GM23248 (cell line): ENCODE results near the gene RALB. TPM values are rescaled to one million over a fixed set of nuclear protein-coding genes. Genes with fewer than 3 reads are reported as not detected.

Source experiments
- DNase-seq: peaks from one replicate; pipeline ENCODE4 v3.0.0-alpha.2; 2015
- H2AFZ ChIP-seq: fragments of 200-600 bp; sonication (generic); 2 replicates; pipeline ENCODE4 v1.6.1; 2016; ENCODE audit warnings: antibody characterized with exemption
- H3F3A ChIP-seq: fragments of 200-600 bp; sonication (generic); 2 replicates; pipeline ENCODE4 v1.6.1; 2016; ENCODE audit warnings: mild to moderate bottlenecking, antibody characterized with exemption, mixed run types; ENCODE audit not compliant: insufficient read depth
- H3K27ac ChIP-seq: fragments of 200-600 bp; sonication (generic); 2 replicates; pipeline ENCODE4 v1.5.1; 2016; ENCODE audit warnings: mild to moderate bottlenecking
- H3K27me3 ChIP-seq: fragments of 200-600 bp; sonication (generic); replicated peaks from 2 replicates; pipeline ENCODE4 v1.6.1; 2016; ENCODE audit warnings: mild to moderate bottlenecking; ENCODE audit not compliant: insufficient read depth
- H3K36me3 ChIP-seq: fragments of 200-600 bp; sonication (generic); 2 replicates; pipeline ENCODE4 v1.6.1; 2016; ENCODE audit warnings: low read depth, mild to moderate bottlenecking
- H3K4me1 ChIP-seq: fragments of 200-600 bp; sonication (generic); 2 replicates; pipeline ENCODE4 v1.6.1; 2016; ENCODE audit warnings: mild to moderate bottlenecking; ENCODE audit not compliant: insufficient read depth
- H3K4me2 ChIP-seq: fragments of 200-600 bp; sonication (generic); one replicate; pipeline ENCODE4 v1.6.1; 2016; ENCODE audit warnings: mild to moderate bottlenecking; ENCODE audit not compliant: unreplicated experiment
- H3K4me3 ChIP-seq: fragments of 200-600 bp; sonication (generic); 2 replicates; pipeline ENCODE4 v1.5.1; 2016; ENCODE audit warnings: mild to moderate bottlenecking
- H3K79me2 ChIP-seq: fragments of 200-600 bp; sonication (generic); 2 replicates; pipeline ENCODE4 v1.6.1; 2016; ENCODE audit warnings: mild to moderate bottlenecking; ENCODE audit not compliant: insufficient read depth
- H3K9ac ChIP-seq: fragments of 200-600 bp; sonication (generic); 2 replicates; pipeline ENCODE4 v1.6.1; 2016; ENCODE audit warnings: mild to moderate bottlenecking
- H3K9me2 ChIP-seq: fragments of 200-600 bp; sonication (generic); 2 replicates; pipeline ENCODE4 v1.6.1; 2016; ENCODE audit warnings: mixed run types, mild to moderate bottlenecking, moderate library complexity; ENCODE audit not compliant: insufficient read depth
- H3K9me3 ChIP-seq: fragments of 200-600 bp; sonication (generic); one replicate; pipeline ENCODE4 v1.6.1; 2017; ENCODE audit warnings: low read depth
- H4K20me1 ChIP-seq: fragments of 200-600 bp; sonication (generic); 2 replicates; pipeline ENCODE4 v1.6.0; 2016; ENCODE audit not compliant: insufficient read depth
- EZH2 ChIP-seq: fragments of 200-600 bp; sonication (generic); IDR thresholded peaks from 2 replicates; pipeline ENCODE4 v1.6.1; 2018; ENCODE audit warnings: antibody characterized with exemption, mild to moderate bottlenecking; ENCODE audit not compliant: insufficient read depth, poor library complexity, severe bottlenecking
- EZH2phosphoT487 ChIP-seq: fragments of 200-600 bp; sonication (generic); IDR thresholded peaks from 2 replicates; pipeline ENCODE4 v1.6.1; 2018; ENCODE audit warnings: antibody characterized with exemption, moderate library complexity, mild to moderate bottlenecking, low read depth; ENCODE audit not compliant: insufficient read depth
- WGBS, 2 experiments: methylation state at CpG; one replicate each; pipeline ENCODE4 v1.1.6; 2015 to 2017; ENCODE audit warnings: low lambda C conversion rate in 2 of 2, low coverage in 1 of 2; ENCODE audit errors: missing lambda C conversion rate in 2 of 2; 5-methylcytosine and 5-hydroxymethylcytosine counted together
- in situ Hi-C: fragments of 300-500 bp; cut with MboI; formaldehyde crosslinking; loops from 2 replicates; pipeline ENCODE4 v1.15.0; 2020
- polyA plus RNA-seq: library from polyadenylated mRNA; unstranded; fragments of >200 nt; fragmentation: Nextera tagmentation; extraction: Ambion mirVana; gene quantifications from 2 replicates; pipeline ENCODE4 v1.2.1, GENCODE V29; 2016
- total RNA-seq: library from RNA; depleted of rRNA; stranded (reverse); fragments of >200 nt; shearing (Covaris generic); gene quantifications from 2 replicates; pipeline ENCODE4 v1.2.3, GENCODE V29; 2014

The RALB gene
- total and polyA plus RNA-seq, 2 experiments from 2014 or later, result 65.7 to 105 TPM

DNA sequence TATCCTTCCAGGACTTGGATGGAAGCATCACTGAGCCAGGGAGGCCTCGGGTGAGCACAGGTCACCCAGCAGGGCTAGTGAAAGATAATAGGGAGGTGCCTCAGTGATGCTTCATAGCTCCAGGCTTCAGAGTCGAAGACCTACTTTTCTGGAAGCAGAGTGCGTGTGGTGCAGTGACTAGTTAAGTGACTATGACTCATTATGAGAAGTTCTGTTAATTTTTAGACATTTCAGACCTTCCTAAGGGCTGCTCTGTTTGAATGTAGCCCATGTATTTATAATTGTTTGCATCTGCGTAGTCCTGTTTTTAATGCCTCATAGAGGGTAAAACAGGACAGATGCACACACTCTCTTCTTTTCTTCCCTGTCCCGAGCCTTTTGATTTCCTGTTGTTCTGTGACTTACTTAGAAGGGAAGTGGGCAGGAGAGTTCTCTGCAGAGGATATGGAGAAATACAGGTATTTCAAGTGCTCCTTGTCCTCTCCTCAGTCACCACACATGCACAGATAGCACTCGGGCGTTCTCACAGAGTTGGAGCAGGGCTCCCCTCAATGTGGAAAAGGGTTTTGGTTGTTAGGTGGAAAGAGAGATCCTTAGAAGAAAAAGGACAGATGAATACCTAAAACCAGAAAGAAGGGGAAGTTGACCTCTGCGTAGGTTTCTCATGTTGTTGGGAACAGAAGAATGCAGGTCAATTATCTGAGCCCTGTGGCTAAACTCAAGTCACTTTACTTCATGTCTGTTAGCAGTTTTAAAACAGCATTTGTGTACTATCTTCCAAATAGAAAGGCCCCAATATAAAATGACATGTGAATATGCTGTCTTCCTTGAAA, 34.7 kb downstream of the RALB start:
- H4K20me1 ChIP-seq, result no peaks in the 10 kb centered on the region; the same call in 1 of the 2 replicates
- H3K79me2 ChIP-seq, result peaks cover 69% of the 10 kb centered on the region
- H3K9me3 ChIP-seq, result no peaks in the 10 kb centered on the region
- peaks cover 56% of the 10 kb centered on the region for H3F3A ChIP-seq
- H3K27ac ChIP-seq, result peak overlapping the region; percentile 84
- no peak for TF ChIP-seq EZH2
- TF ChIP-seq EZH2phosphoT487, result no peak
- no peaks in the 10 kb centered on the region for H3K27me3 ChIP-seq
- in situ Hi-C loops, result no loop called here
- no peaks in the 10 kb centered on the region for H3K9me2 ChIP-seq
- H3K4me2 ChIP-seq, result peak overlapping the region; percentile 64
- no peak overlapping the region for H2AFZ ChIP-seq
- H3K9ac ChIP-seq, result peak overlapping the region; percentile 48
- H3K36me3 ChIP-seq, result peaks cover 8% of the 10 kb centered on the region; the same call in 1 of the 2 replicates
- DNase-seq, result peak; percentile 97
- WGBS, 2 experiments, result 30 to 34% methylated on average over 8 of the region's 8 CpGs
- peaks cover 32% of the 10 kb centered on the region for H3K4me1 ChIP-seq
- H3K4me3 ChIP-seq, result peak overlapping the region; percentile 20; the same call in 1 of the 2 replicates

DNA sequence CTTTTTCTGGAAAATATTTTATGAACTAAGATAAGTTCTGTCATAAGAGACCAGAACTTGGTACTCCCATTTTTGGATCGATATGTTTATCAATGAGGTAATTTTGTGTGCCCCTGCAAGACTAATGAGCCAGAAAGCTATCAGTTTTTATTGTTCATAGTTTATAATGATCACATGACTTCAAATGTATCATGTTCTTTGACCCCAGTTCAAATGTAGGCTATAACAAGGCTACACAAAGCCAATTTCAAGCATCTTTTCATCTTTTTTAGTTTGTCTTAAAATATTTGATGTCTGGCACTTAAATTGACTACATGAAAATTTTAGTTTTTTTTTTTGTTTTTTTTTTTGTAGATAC, 35.3 kb downstream of the RALB start:
- peak overlapping the region; percentile 84 for H3K27ac ChIP-seq
- in situ Hi-C loops, result no loop called here
- no peaks in the 10 kb centered on the region for H4K20me1 ChIP-seq

GRCh38 chr2:120289221-120289906, 36.7 kb downstream of the RALB start:
- Histone ChIP-seq H3F3A (peaks cover 56% of the 10 kb centered on the region), H3K9me3 (no peaks in the 10 kb centered on the region), H3K27ac (no peak overlapping the region), H3K79me2 (peaks cover 54% of the 10 kb centered on the region), H4K20me1 (no peaks in the 10 kb centered on the region), H3K4me1 (peaks cover 35% of the 10 kb centered on the region), H3K27me3 (no peaks in the 10 kb centered on the region), H3K9ac (no peak overlapping the region), H3K4me2 (no peak overlapping the region), H3K4me3 (no peak overlapping the region), H2AFZ (no peak overlapping the region), H3K9me2 (no peaks in the 10 kb centered on the region), H3K36me3 (peaks cover 19% of the 10 kb centered on the region)
- in situ Hi-C loops, result no loop called here
- 90% methylated on average over 14 of the region's 14 CpGs for WGBS, 2 experiments
- TF ChIP-seq EZH2phosphoT487, result no peak
- TF ChIP-seq EZH2, result no peak
- peak; percentile 60 for DNase-seq

More for the DNA sequence above, 35.3 kb downstream of the RALB start:
- H2AFZ ChIP-seq, result no peak overlapping the region
- H3K9me3 ChIP-seq, result no peaks in the 10 kb centered on the region
- no peak for DNase-seq
- peaks cover 63% of the 10 kb centered on the region for H3K79me2 ChIP-seq
- TF ChIP-seq EZH2phosphoT487 (no peak), EZH2 (no peak)
- H3K27me3 ChIP-seq, result no peaks in the 10 kb centered on the region
- peaks cover 8% of the 10 kb centered on the region; the same call in 1 of the 2 replicates for H3K36me3 ChIP-seq
- H3K4me1 ChIP-seq, result peaks cover 35% of the 10 kb centered on the region
- no peak overlapping the region for H3K4me3 ChIP-seq
- peak overlapping the region; percentile 64 for H3K4me2 ChIP-seq
- WGBS, 2 experiments, result 98 to 100% methylated on average over 1 of the region's 1 CpG
- H3F3A ChIP-seq, result peaks cover 56% of the 10 kb centered on the region
- no peaks in the 10 kb centered on the region for H3K9me2 ChIP-seq
- H3K9ac ChIP-seq, result peak overlapping the region; percentile 48; the same call in 1 of the 2 replicates

DNA sequence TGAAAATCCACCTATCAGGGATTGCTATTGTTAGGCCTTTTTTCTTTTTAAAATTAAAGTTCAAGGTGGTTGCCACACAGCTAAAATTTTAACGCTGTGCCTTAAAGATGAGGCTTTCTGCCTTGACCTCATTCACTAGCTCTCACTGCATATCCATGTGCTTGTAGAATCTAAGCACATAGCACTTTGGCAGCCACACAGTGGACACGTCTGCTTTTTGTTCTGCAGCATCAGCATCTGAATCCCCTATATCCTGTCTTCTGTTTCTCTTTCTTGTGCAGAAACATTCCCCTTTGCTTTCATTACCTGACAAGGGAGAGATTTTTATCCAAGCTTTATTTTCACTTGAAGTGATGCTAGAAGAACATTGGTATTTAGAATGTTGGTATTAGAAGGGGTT, 38.1 kb downstream of the RALB start:
- no peak for DNase-seq
- Histone ChIP-seq H3K79me2 (peaks cover 40% of the 10 kb centered on the region), H3F3A (peaks cover 48% of the 10 kb centered on the region), H2AFZ (no peak overlapping the region), H3K9me3 (no peaks in the 10 kb centered on the region), H3K27me3 (no peaks in the 10 kb centered on the region), H3K36me3 (peaks cover 21% of the 10 kb centered on the region), H3K4me2 (peak overlapping the region; percentile 16), H3K4me3 (no peak overlapping the region), H3K4me1 (peaks cover 35% of the 10 kb centered on the region), H3K9ac (no peak overlapping the region), H3K9me2 (no peaks in the 10 kb centered on the region), H4K20me1 (no peaks in the 10 kb centered on the region), H3K27ac (peak overlapping the region; percentile 48)
- in situ Hi-C loops, result no loop called here
- 50 to 57% methylated on average over 2 of the region's 2 CpGs for WGBS, 2 experiments
- TF ChIP-seq EZH2 (no peak), EZH2phosphoT487 (no peak)
